SJCRH30 (cell line): ENCODE data around the gene FUCA2. TPM values are rescaled to one million over a fixed set of nuclear protein-coding genes. Genes with fewer than 3 reads are reported as not detected.
"Not testable (repeated sequence)": the region's sequence is repeated elsewhere in the genome, so short reads cannot be mapped to it uniquely, and the experiment has no call there.

Experiments
- DNase-seq, 2 experiments: peaks; one replicate each; pipeline ENCODE4 v3.0.0-alpha.2; 2015 to 2020
- H3K27ac ChIP-seq: fragments of 250-450 bp; sonication (Bioruptor Pico); 2 replicates; pipeline ENCODE4 v1.5.1; 2020; ENCODE audit warnings: mild to moderate bottlenecking, moderate library complexity
- H3K27me3 ChIP-seq: fragments of 250-450 bp; sonication (Bioruptor Pico); 2 replicates; pipeline ENCODE4 v1.5.1; 2020; ENCODE audit warnings: mild to moderate bottlenecking, moderate library complexity
- H3K36me3 ChIP-seq: fragments of 250-450 bp; sonication (Bioruptor Pico); 2 replicates; pipeline ENCODE4 v1.5.1; 2020; ENCODE audit warnings: mild to moderate bottlenecking, moderate library complexity
- H3K4me1 ChIP-seq: fragments of 250-450 bp; sonication (Bioruptor Pico); 2 replicates; pipeline ENCODE4 v1.5.1; 2020; ENCODE audit warnings: mild to moderate bottlenecking, moderate library complexity
- H3K4me3 ChIP-seq: fragments of 250-450 bp; sonication (Bioruptor Pico); 2 replicates; pipeline ENCODE4 v1.5.1; 2020; ENCODE audit warnings: mild to moderate bottlenecking, moderate library complexity
- H3K9me3 ChIP-seq: fragments of 250-450 bp; sonication (Bioruptor Pico); replicated peaks from 2 replicates; pipeline ENCODE4 v1.5.1; 2020; ENCODE audit warnings: mild to moderate bottlenecking, moderate library complexity
- total RNA-seq: library from RNA; depleted of rRNA; stranded (reverse); fragments of >200 nt; shearing (Covaris generic); gene quantifications from 2 replicates; pipeline ENCODE4 v1.2.3, GENCODE V29; 2014; rRNA removed

Gene FUCA2
- total RNA-seq, 1 experiment from 2014 or later: 40.3 TPM

DNA sequence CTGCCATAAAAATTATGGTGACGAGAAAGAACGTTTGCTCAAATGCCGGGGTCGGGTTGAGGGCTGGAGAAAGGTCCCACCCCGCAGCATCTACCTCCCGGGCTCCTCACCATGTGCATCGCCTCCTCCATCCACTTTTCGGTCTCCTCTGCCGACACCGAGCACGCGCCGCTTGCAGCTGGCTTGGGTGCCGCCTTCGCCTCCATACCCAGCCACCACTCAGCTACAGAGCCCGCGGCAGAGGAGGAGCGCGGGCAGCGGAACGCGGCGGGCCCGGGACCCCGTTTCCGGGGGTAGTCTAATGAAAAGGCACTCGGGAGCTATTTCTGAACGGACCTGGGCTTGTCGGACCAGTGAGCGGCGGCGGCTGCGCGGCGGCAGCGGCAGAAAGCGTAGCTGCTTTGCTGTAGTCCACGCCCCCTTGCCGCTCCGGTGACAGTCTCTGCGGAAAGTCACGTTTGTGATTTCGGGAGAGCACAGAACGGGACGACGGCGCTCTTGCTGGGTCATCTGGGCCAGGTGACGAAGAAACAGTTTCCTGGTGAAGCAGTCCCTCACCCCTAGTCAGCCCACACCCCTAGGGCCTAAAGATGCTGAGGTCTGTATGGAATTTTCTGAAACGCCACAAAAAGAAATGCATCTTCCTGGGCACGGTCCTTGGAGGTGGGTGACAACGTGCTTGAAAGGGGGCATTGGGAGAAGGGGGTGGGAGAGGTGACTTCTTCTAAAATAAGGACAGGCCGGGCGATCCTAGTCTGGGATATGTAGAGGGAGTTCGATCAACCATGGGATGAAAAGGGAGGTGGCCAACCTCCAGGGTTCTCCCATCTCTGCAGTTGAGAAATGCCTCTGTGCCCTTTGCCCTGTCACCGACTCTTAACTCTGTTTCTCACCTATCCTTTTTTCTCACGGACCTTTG, 60.8 kb downstream of the FUCA2 start, which contains the start of the genes ADAT2 and PEX3:
Gene ADAT2, minus strand, starts transcription at position 243 of the 919 bp plus-strand sequence. Its CDS starts 37 bp downstream, at position 206.
Gene PEX3, plus strand, starts transcription at position 353 of the 919 bp plus-strand sequence. Its CDS starts 238 bp downstream, at position 591.
- Histone ChIP-seq H3K4me3 (peak within 1 kb of the TSS; percentile 68), H3K4me1 (peaks cover 7% of the 10 kb centered on the region), H3K27me3 (no peaks in the 10 kb centered on the region), H3K27ac (peak within 1 kb of the TSS; percentile 76), H3K9me3 (no peaks in the 10 kb centered on the region), H3K36me3 (no peaks in the 10 kb centered on the region; the same call in 1 of the 2 replicates)
- DNase-seq: peak; percentile 93 to 94

DNA sequence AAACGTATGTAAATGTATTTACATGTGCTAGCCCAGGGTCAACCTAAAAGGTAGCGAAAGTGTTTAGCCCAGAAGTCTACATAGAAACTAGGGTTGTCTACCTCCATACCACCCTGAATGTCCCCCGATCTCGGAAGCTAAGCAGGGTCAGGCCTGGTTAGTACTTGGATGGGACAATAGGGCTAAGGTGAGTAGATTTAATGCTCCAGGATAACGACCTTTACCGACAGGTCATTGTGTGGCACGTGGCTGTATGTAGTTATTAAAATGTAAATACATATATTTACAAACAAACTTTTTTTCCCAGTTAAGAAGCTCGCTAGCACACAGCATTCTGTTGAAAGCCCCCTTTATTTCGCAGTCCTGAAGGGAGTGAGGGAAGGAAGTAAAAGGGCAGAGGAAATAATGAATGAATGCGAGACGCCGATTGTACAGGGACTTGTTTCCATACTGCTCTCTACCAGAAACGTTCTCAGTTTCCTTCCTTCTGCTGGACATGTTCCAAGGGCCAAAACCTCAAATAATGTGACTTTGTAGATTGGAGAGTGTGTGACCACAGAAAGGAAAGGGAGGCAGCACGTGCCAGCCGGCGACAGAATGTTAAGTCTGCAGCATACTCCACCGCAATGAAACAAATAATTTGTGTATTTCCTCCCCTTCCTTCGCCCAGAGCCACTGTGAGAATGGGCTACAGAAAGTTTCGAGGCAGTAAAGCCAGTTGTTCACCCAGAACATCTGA, 61.6 kb downstream of the FUCA2 start:
- Histone ChIP-seq H3K4me1 (peaks cover 7% of the 10 kb centered on the region), H3K9me3 (no peaks in the 10 kb centered on the region), H3K27me3 (no peaks in the 10 kb centered on the region), H3K36me3 (no peaks in the 10 kb centered on the region; the same call in 1 of the 2 replicates), H3K27ac (peak overlapping the region; percentile 76), H3K4me3 (peak overlapping the region; percentile 68)
- DNase-seq: peak; percentile 34 to 72

DNA sequence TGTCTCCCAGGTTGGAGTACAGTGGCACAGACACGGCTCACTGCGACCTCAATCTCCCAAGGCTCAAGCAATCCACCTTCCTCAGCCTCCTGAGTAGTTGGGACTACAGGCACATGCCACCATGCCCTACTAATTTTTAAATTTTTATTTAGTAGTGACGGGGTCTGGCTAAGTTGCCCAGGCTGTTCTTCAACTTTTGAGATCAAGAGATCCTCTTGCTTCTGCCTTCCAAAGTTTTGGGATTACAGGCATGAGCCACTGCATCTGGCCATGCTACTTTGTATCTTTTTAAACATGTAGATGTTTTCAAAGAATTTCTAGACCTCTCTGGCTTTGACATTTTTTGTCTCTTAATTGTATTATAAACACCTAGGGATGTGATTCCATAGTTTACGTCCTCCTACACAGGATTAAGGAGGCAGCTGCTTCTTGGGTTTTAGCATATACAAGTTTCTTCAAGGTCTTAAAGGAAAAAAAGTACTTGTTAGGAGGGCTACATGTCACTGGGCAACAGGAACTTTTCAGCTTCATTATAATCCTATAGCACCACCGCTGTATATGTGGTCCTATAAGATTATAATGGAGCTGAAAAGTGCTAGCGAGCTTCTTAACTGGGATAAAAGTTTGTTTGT, 62.3 kb downstream of the FUCA2 start:
- Histone ChIP-seq H3K4me3 (peak overlapping the region; percentile 68), H3K9me3 (no peaks in the 10 kb centered on the region), H3K27ac (peak overlapping the region; percentile 76; the same call in 1 of the 2 replicates), H3K27me3 (no peaks in the 10 kb centered on the region), H3K36me3 (no peaks in the 10 kb centered on the region; the same call in 1 of the 2 replicates), H3K4me1 (peaks cover 7% of the 10 kb centered on the region)
- DNase-seq: no peak

DNA sequence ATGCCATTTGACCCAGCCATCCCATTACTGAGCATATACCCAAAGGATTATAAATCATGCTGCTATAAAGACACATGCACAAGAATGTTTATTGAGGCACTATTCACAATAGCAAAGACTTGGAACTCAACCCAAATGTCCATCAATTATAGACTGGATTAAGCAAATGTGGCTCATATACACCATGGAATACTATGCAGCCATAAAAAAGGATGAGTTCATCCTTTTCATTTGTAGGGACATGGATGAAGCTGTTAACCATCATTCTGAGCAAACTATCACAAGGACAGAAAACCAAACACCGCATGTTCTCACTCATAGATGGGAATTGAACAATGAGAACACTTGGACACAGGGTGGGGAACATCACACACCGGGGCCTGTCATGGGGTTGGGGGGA, 63.7 kb downstream of the FUCA2 start:
- H3K27ac ChIP-seq, H3K9me3 ChIP-seq, H3K36me3 ChIP-seq, H3K4me3 ChIP-seq, H3K27me3 ChIP-seq, DNase-seq, H3K4me1 ChIP-seq: not testable (repeated sequence)

Other genes starting within 250 kb of the FUCA2 start
- 6.2 and 11.1 TPM in 2 replicates for gene ADAT2, start 61.0 kb downstream of the FUCA2 start, total RNA-seq
- 21.6 and 23.4 TPM in 2 replicates for gene PEX3, start 60.9 kb downstream of the FUCA2 start, total RNA-seq
- gene PHACTR2, start 166.2 kb upstream of the FUCA2 start, total RNA-seq: 57.1 and 63.7 TPM in 2 replicates